Mesendoderm (in vitro differentiated cells): ENCODE results near the gene NDUFS7.
"Not testable (repeated sequence)": the region's sequence is repeated elsewhere in the genome, so short reads cannot be mapped to it uniquely, and the experiment has no call there.

Experiments used
- DNase-seq: peaks from one replicate; pipeline ENCODE4 v3.0.0; 2013
- H2AK5ac ChIP-seq: 2 replicates; pipeline ENCODE4 v1.6.1; 2013; ENCODE audit warnings: low read length, inconsistent platforms
- H2BK120ac ChIP-seq: 2 replicates; pipeline ENCODE4 v1.6.1; 2013; ENCODE audit warnings: low read depth, mild to moderate bottlenecking, low read length, moderate library complexity, mixed read lengths
- H2BK15ac ChIP-seq: replicated peaks from 2 replicates; pipeline ENCODE4 v1.6.1; 2013; ENCODE audit warnings: low read depth, mild to moderate bottlenecking, moderate library complexity
- H2BK5ac ChIP-seq: 2 replicates; pipeline ENCODE4 v1.6.1; 2013; ENCODE audit warnings: low read length, inconsistent platforms
- H3K18ac ChIP-seq: 2 replicates; pipeline ENCODE4 v1.6.1; 2013; ENCODE audit warnings: mild to moderate bottlenecking, low read length, mixed read lengths
- H3K23ac ChIP-seq: one replicate; pipeline ENCODE4 v1.6.1; 2013; ENCODE audit warnings: low read length
- H3K27ac ChIP-seq: 2 replicates; pipeline ENCODE4 v1.5.1; 2013; ENCODE audit warnings: low read depth, mild to moderate bottlenecking, inconsistent platforms, low read length, moderate library complexity
- H3K27me3 ChIP-seq: 2 replicates; pipeline ENCODE4 v1.6.1; 2013; ENCODE audit warnings: low read length, control low read depth, mild to moderate bottlenecking, inconsistent platforms; ENCODE audit not compliant: insufficient read depth, poor library complexity
- H3K36me3 ChIP-seq: 2 replicates; pipeline ENCODE4 v1.6.1; 2013; ENCODE audit warnings: low read length, inconsistent platforms; ENCODE audit not compliant: control insufficient read depth, insufficient read depth
- H3K4ac ChIP-seq: one replicate; pipeline ENCODE4 v1.6.1; 2013; ENCODE audit warnings: low read depth, mild to moderate bottlenecking, low read length, moderate library complexity
- H3K4me1 ChIP-seq: 2 replicates; pipeline ENCODE4 v1.6.1; 2013; ENCODE audit warnings: low read depth, low read length, inconsistent platforms; ENCODE audit not compliant: control insufficient read depth
- H3K4me2 ChIP-seq: 2 replicates; pipeline ENCODE4 v1.6.1; 2013; ENCODE audit warnings: low read length
- H3K4me3 ChIP-seq: 2 replicates; pipeline ENCODE4 v1.5.1; 2013; ENCODE audit warnings: mild to moderate bottlenecking, low read length
- H3K56ac ChIP-seq: one replicate; pipeline ENCODE4 v1.6.1; 2013; ENCODE audit warnings: low read length
- H3K79me1 ChIP-seq: 2 replicates; pipeline ENCODE4 v1.6.1; 2013; ENCODE audit warnings: low read length, inconsistent platforms
- H3K79me2 ChIP-seq: 2 replicates; pipeline ENCODE4 v1.6.1; 2013; ENCODE audit warnings: mild to moderate bottlenecking, low read length; ENCODE audit not compliant: control insufficient read depth, insufficient read depth
- H3K9ac ChIP-seq: 2 replicates; pipeline ENCODE4 v1.6.1; 2013; ENCODE audit warnings: low read length, inconsistent platforms
- H4K5ac ChIP-seq: one replicate; pipeline ENCODE4 v1.6.1; 2013; ENCODE audit warnings: low read length
- H4K8ac ChIP-seq: one replicate; pipeline ENCODE4 v1.6.1; 2013; ENCODE audit warnings: low read depth, mild to moderate bottlenecking, control low read depth, low read length, moderate library complexity
- WGBS: extraction: QIAGEN DNeasy Blood & Tissue Kit; methylation state at CpG from one replicate; pipeline ENCODE4 v1.1.7; 2013; ENCODE audit warnings: low lambda C conversion rate, missing lambda C conversion rate; ENCODE audit not compliant: insufficient coverage; ENCODE audit errors: extremely low coverage; 5-methylcytosine and 5-hydroxymethylcytosine counted together

NDUFS7 gene

GRCh38 chr19:1438035-1438932 lies 54.6 kb downstream of the NDUFS7 start, which contains the start of gene RPS15:
RPS15 (plus strand) TSS chr19:1438396; CDS start chr19:1438426, 30 bp downstream.
- Histone ChIP-seq H4K5ac (no peak within 1 kb of the TSS), H3K56ac (peak within 1 kb of the TSS; percentile 94), H2AK5ac (no peak within 1 kb of the TSS), H3K36me3 (peaks cover 20% of the 10 kb centered on the region), H3K23ac (peak within 1 kb of the TSS; percentile 66), H2BK15ac (no peak within 1 kb of the TSS), H3K27ac (peak within 1 kb of the TSS; percentile 47), H3K79me1 (peaks cover 13% of the 10 kb centered on the region), H3K4me1 (no peaks in the 10 kb centered on the region), H3K79me2 (peaks cover 29% of the 10 kb centered on the region), H2BK120ac (no peak within 1 kb of the TSS), H3K9ac (peak within 1 kb of the TSS; percentile 98), H3K4ac (peak within 1 kb of the TSS; percentile 58), H3K18ac (peak within 1 kb of the TSS; percentile 81), H3K4me2 (peak within 1 kb of the TSS; percentile 87), H2BK5ac (peak within 1 kb of the TSS; percentile 81), H3K27me3 (no peaks in the 10 kb centered on the region), H4K8ac (no peak within 1 kb of the TSS), H3K4me3 (peak within 1 kb of the TSS; percentile 98)
- no CpG with 5 or more reads among the region's 100 CpGs for WGBS
- DNase-seq, result peak; percentile 96

GRCh38 chr19:1438933-1439354 lies 55.2 kb downstream of the NDUFS7 start:
- Histone ChIP-seq H3K4me3 (peak overlapping the region; percentile 98), H2BK120ac (no peak overlapping the region), H3K9ac (peak overlapping the region; percentile 98), H3K18ac (peak overlapping the region; percentile 81), H3K79me2 (peaks cover 29% of the 10 kb centered on the region), H3K27me3 (no peaks in the 10 kb centered on the region), H3K36me3 (peaks cover 20% of the 10 kb centered on the region), H4K5ac (no peak overlapping the region), H3K4me2 (peak overlapping the region; percentile 87), H2AK5ac (no peak overlapping the region), H3K4me1 (no peaks in the 10 kb centered on the region), H2BK15ac (no peak overlapping the region), H3K27ac (no peak overlapping the region), H3K56ac (peak overlapping the region; percentile 94), H2BK5ac (no peak overlapping the region), H4K8ac (no peak overlapping the region), H3K79me1 (peaks cover 13% of the 10 kb centered on the region), H3K23ac (no peak overlapping the region), H3K4ac (peak overlapping the region; percentile 58)
- no peak for DNase-seq
- no CpG with 5 or more reads among the region's 26 CpGs for WGBS

DNA sequence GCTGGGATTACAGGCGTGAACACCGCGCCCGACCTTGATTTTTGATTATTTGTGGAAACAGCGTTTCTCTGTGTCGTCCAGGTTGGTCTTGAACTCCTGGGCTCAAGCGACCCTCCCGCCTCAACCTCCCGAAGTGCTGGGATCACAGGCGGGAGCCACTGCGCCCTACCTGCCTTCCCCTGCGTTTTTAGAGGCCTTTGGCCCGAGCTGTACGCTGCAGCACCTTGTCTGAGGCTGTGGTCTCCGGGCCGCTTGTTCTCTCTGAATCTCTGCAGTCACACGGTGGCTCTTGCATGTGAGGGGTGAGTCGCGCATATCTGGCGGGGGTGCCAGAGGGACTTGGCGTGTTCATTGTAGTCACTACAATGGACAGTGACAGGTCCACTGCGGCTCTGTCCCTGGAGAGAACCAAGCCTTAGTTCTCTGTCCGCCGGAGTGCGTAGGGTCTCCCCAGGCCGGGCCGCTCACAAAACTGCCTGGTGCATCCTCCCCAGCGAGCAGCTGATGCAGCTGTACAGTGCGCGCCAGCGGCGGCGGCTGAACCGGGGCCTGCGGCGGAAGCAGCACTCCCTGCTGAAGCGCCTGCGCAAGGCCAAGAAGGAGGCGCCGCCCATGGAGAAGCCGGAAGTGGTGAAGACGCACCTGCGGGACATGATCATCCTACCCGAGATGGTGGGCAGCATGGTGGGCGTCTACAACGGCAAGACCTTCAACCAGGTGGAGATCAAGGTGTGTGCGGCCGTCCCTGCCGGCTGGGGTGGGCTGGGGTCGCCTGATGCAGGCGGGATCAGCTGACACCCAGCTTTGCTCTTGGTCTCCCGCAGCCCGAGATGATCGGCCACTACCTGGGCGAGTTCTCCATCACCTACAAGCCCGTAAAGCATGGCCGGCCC lies 56.1 kb downstream of the NDUFS7 start:
- peak overlapping the region; percentile 98 for H3K4me3 ChIP-seq
- not testable (repeated sequence) for H4K5ac ChIP-seq, H3K18ac ChIP-seq, H3K4me1 ChIP-seq, H2BK5ac ChIP-seq, H3K27me3 ChIP-seq, H2AK5ac ChIP-seq, H3K4ac ChIP-seq, DNase-seq, H2BK120ac ChIP-seq, H2BK15ac ChIP-seq, H3K27ac ChIP-seq, H4K8ac ChIP-seq
- H3K56ac ChIP-seq, result peak overlapping the region; percentile 94
- peak overlapping the region; percentile 98 for H3K9ac ChIP-seq
- no CpG with 5 or more reads among the region's 57 CpGs for WGBS
- peak overlapping the region; percentile 87 for H3K4me2 ChIP-seq
- peaks cover 29% of the 10 kb centered on the region for H3K79me2 ChIP-seq
- peaks cover 13% of the 10 kb centered on the region for H3K79me1 ChIP-seq
- H3K36me3 ChIP-seq, result peaks cover 20% of the 10 kb centered on the region
- H3K23ac ChIP-seq, result peak overlapping the region; percentile 99

DNA sequence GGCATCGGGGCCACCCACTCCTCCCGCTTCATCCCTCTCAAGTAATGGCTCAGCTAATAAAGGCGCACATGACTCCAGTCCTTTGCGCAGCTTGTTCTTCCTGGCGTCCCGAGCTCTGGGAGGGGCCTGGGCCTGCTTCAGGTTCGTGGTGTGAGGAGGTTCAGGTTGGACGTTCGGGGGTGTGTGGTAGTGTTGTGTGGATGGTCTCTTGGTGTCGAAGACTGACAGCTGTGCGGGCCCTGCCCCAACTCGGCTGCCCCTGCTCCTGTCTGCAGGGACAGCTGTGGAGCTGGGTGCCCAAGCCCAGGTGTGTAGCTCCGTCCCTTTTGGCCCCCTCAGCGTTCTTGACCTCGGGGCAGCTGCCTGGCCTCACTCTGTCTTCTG lies 56.7 kb downstream of the NDUFS7 start:
- H3K36me3 ChIP-seq, result peaks cover 20% of the 10 kb centered on the region
- H2BK120ac ChIP-seq, result no peak overlapping the region
- H3K27ac ChIP-seq, result no peak overlapping the region
- H3K79me2 ChIP-seq, result peaks cover 29% of the 10 kb centered on the region
- no peak overlapping the region for H2AK5ac ChIP-seq
- H3K4ac ChIP-seq, result no peak overlapping the region
- H2BK5ac ChIP-seq, result no peak overlapping the region
- H3K4me2 ChIP-seq, result no peak overlapping the region
- peak overlapping the region; percentile 2 for H3K9ac ChIP-seq
- no peak overlapping the region for H3K4me3 ChIP-seq
- peaks cover 13% of the 10 kb centered on the region for H3K79me1 ChIP-seq
- no peak overlapping the region for H3K56ac ChIP-seq
- H3K23ac ChIP-seq, result no peak overlapping the region
- H2BK15ac ChIP-seq, result no peak overlapping the region
- no peak overlapping the region for H4K5ac ChIP-seq
- DNase-seq, result no peak
- H3K27me3 ChIP-seq, result no peaks in the 10 kb centered on the region
- no peak overlapping the region for H4K8ac ChIP-seq
- H3K18ac ChIP-seq, result no peak overlapping the region
- WGBS, result no CpG with 5 or more reads among the region's 15 CpGs
- H3K4me1 ChIP-seq, result no peaks in the 10 kb centered on the region

DNA sequence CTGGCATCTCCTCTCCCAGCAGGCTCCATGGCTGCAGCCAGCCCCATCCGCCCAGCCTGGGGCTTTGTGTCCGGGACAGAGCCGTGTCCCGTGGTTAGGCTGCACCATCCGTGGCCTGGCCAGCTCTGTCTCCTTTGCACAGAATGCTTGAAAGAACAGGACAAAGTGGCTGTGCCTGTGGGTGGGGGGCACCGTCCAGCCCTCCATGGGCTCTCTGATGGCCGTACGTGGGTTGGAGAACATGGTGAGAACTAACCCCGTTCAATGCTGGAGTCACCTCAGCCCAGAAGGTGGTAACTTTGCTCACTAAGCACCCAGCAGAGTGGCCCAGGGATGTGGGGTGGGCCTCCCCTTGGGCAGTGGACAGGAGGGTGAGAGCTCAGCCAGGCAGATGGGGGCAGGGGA lies 57.3 kb downstream of the NDUFS7 start:
- peak overlapping the region; percentile 24 for H3K9ac ChIP-seq
- no peak overlapping the region for H3K18ac ChIP-seq
- no CpG with 5 or more reads among the region's 9 CpGs for whole genome bisulfite sequencing
- no peak for DNase-seq
- H2BK120ac ChIP-seq, result no peak overlapping the region
- H2BK15ac ChIP-seq, result no peak overlapping the region
- no peak overlapping the region for H3K56ac ChIP-seq
- H3K4me1 ChIP-seq, result no peaks in the 10 kb centered on the region
- no peak overlapping the region for H4K5ac ChIP-seq
- H3K23ac ChIP-seq, result no peak overlapping the region
- peaks cover 20% of the 10 kb centered on the region for H3K36me3 ChIP-seq
- no peak overlapping the region for H2BK5ac ChIP-seq
- H3K4me2 ChIP-seq, result no peak overlapping the region
- H4K8ac ChIP-seq, result no peak overlapping the region
- H3K4me3 ChIP-seq, result no peak overlapping the region
- H3K27ac ChIP-seq, result no peak overlapping the region
- no peaks in the 10 kb centered on the region for H3K27me3 ChIP-seq
- peaks cover 29% of the 10 kb centered on the region for H3K79me2 ChIP-seq
- H3K4ac ChIP-seq, result no peak overlapping the region
- H2AK5ac ChIP-seq, result no peak overlapping the region
- H3K79me1 ChIP-seq, result peaks cover 13% of the 10 kb centered on the region
